Glutamatergic neuron (in vitro differentiated cells): Measurements from ENCODE around the gene RSAD2. TPM values are rescaled to one million over a fixed set of nuclear protein-coding genes. Genes with fewer than 3 reads are reported as not detected.

Source experiments
- DNase-seq: peaks from one replicate; pipeline ENCODE4 v3.0.0; 2022
- H3K27ac Mint-ChIP-seq: one replicate; pipeline ENCODE4 v1.8.0; 2020; ENCODE audit warnings: mild to moderate bottlenecking, mixed read lengths, inconsistent platforms; ENCODE audit not compliant: unreplicated experiment
- H3K27me3 Mint-ChIP-seq: one replicate; pipeline ENCODE4 v1.8.0; 2020; ENCODE audit warnings: mild to moderate bottlenecking, moderate library complexity, mixed read lengths, inconsistent platforms; ENCODE audit not compliant: unreplicated experiment
- H3K36me3 Mint-ChIP-seq: one replicate; pipeline ENCODE4 v1.8.0; 2020; ENCODE audit warnings: mild to moderate bottlenecking, mixed read lengths, inconsistent platforms; ENCODE audit not compliant: unreplicated experiment
- H3K4me1 Mint-ChIP-seq: one replicate; pipeline ENCODE4 v1.8.0; 2020; ENCODE audit warnings: mild to moderate bottlenecking, low read depth, mixed read lengths, inconsistent platforms; ENCODE audit not compliant: unreplicated experiment
- H3K4me3 Mint-ChIP-seq: one replicate; pipeline ENCODE4 v1.8.0; 2020; ENCODE audit warnings: mild to moderate bottlenecking, mixed read lengths, inconsistent platforms; ENCODE audit not compliant: unreplicated experiment
- H3K9me3 Mint-ChIP-seq: one replicate; pipeline ENCODE4 v1.8.0; 2020; ENCODE audit warnings: mild to moderate bottlenecking, moderate library complexity, mixed read lengths, inconsistent platforms; ENCODE audit not compliant: unreplicated experiment
- CTCF ChIP-seq: fragments of 200-600 bp; sonication (generic); IDR thresholded peaks from one replicate; pipeline ENCODE4 v1.5.0; 2021; ENCODE audit not compliant: partially characterized antibody, unreplicated experiment
- total RNA-seq: library from RNA; stranded (reverse); fragmentation: NEBNext Ultra II Directional; extraction: Animal tissue kit (Norgen Biotek cat#: 25700); gene quantifications from one replicate; pipeline ENCODE4 v1.2.1, GENCODE V29; 2021; ENCODE audit not compliant: unreplicated experiment

Gene RSAD2
- total RNA-seq, 1 donor from 2014 or later, result not detected

- H3K27ac Mint-ChIP-seq, result no peak overlapping the region
- DNase-seq, result no peak
- no peak for TF ChIP-seq CTCF
- peaks cover 49% of the 10 kb centered on the region for H3K4me1 Mint-ChIP-seq
- peaks cover 7% of the 10 kb centered on the region for H3K9me3 Mint-ChIP-seq
- peaks cover 2% of the 10 kb centered on the region for H3K27me3 Mint-ChIP-seq
- H3K36me3 Mint-ChIP-seq, result peaks cover 5% of the 10 kb centered on the region
- H3K4me3 Mint-ChIP-seq, result no peak overlapping the region
These were observed 48.6 kb downstream of the RSAD2 start for GRCh38 chr2:6926071-6926732.

GRCh38 chr2:6927186-6927585, 49.6 kb downstream of the RSAD2 start:
- no peak for TF ChIP-seq CTCF
- no peak for DNase-seq
- Mint-ChIP-seq H3K36me3 (peaks cover 5% of the 10 kb centered on the region), H3K9me3 (peaks cover 4% of the 10 kb centered on the region), H3K27ac (no peak overlapping the region), H3K27me3 (peaks cover 2% of the 10 kb centered on the region), H3K4me3 (no peak overlapping the region), H3K4me1 (peaks cover 48% of the 10 kb centered on the region)

GRCh38 chr2:6927753-6928152, 50.2 kb downstream of the RSAD2 start:
- peaks cover 47% of the 10 kb centered on the region for H3K4me1 Mint-ChIP-seq
- no peak overlapping the region for H3K27ac Mint-ChIP-seq
- no peak overlapping the region for H3K4me3 Mint-ChIP-seq
- H3K27me3 Mint-ChIP-seq, result peaks cover 2% of the 10 kb centered on the region
- no peak for DNase-seq
- H3K36me3 Mint-ChIP-seq, result peaks cover 5% of the 10 kb centered on the region
- no peak for TF ChIP-seq CTCF
- H3K9me3 Mint-ChIP-seq, result peaks cover 4% of the 10 kb centered on the region

GRCh38 chr2:6928452-6928851, 50.9 kb downstream of the RSAD2 start:
- no peak for TF ChIP-seq CTCF
- H3K4me3 Mint-ChIP-seq, result no peak overlapping the region
- peaks cover 44% of the 10 kb centered on the region for H3K4me1 Mint-ChIP-seq
- H3K27me3 Mint-ChIP-seq, result peaks cover 2% of the 10 kb centered on the region
- H3K27ac Mint-ChIP-seq, result no peak overlapping the region
- DNase-seq, result no peak
- peaks cover 7% of the 10 kb centered on the region for H3K9me3 Mint-ChIP-seq
- peaks cover 4% of the 10 kb centered on the region for H3K36me3 Mint-ChIP-seq

GRCh38 chr2:6929196-6929819, 51.7 kb downstream of the RSAD2 start:
- Mint-ChIP-seq H3K27me3 (peaks cover under 1% of the 10 kb centered on the region), H3K9me3 (peaks cover 5% of the 10 kb centered on the region), H3K36me3 (no peaks in the 10 kb centered on the region), H3K4me1 (peaks cover 37% of the 10 kb centered on the region), H3K27ac (no peak overlapping the region), H3K4me3 (no peak overlapping the region)
- no peak for DNase-seq
- no peak for TF ChIP-seq CTCF
